SJCRH30 (cell line): ENCODE measurements around the gene PCGF5. TPM values are rescaled to one million over a fixed set of nuclear protein-coding genes. Genes with fewer than 3 reads are reported as not detected.

Experiments used
- DNase-seq, 2 experiments: peaks; one replicate each; pipeline ENCODE4 v3.0.0-alpha.2; 2015 to 2020
- H3K27ac ChIP-seq: fragments of 250-450 bp; sonication (Bioruptor Pico); 2 replicates; pipeline ENCODE4 v1.5.1; 2020; ENCODE audit warnings: mild to moderate bottlenecking, moderate library complexity
- H3K27me3 ChIP-seq: fragments of 250-450 bp; sonication (Bioruptor Pico); 2 replicates; pipeline ENCODE4 v1.5.1; 2020; ENCODE audit warnings: mild to moderate bottlenecking, moderate library complexity
- H3K36me3 ChIP-seq: fragments of 250-450 bp; sonication (Bioruptor Pico); 2 replicates; pipeline ENCODE4 v1.5.1; 2020; ENCODE audit warnings: mild to moderate bottlenecking, moderate library complexity
- H3K4me1 ChIP-seq: fragments of 250-450 bp; sonication (Bioruptor Pico); 2 replicates; pipeline ENCODE4 v1.5.1; 2020; ENCODE audit warnings: mild to moderate bottlenecking, moderate library complexity
- H3K4me3 ChIP-seq: fragments of 250-450 bp; sonication (Bioruptor Pico); 2 replicates; pipeline ENCODE4 v1.5.1; 2020; ENCODE audit warnings: mild to moderate bottlenecking, moderate library complexity
- H3K9me3 ChIP-seq: fragments of 250-450 bp; sonication (Bioruptor Pico); replicated peaks from 2 replicates; pipeline ENCODE4 v1.5.1; 2020; ENCODE audit warnings: mild to moderate bottlenecking, moderate library complexity
- total RNA-seq: library from RNA; depleted of rRNA; stranded (reverse); fragments of >200 nt; shearing (Covaris generic); gene quantifications from 2 replicates; pipeline ENCODE4 v1.2.3, GENCODE V29; 2014

Gene PCGF5
- total RNA-seq, 1 experiment from 2014 or later: 11.3 TPM

- no peaks in the 10 kb centered on the region for H3K27me3 ChIP-seq
- H3K4me1 ChIP-seq: no peaks in the 10 kb centered on the region
- no peak for DNase-seq
- H3K4me3 ChIP-seq: no peak overlapping the region
- no peaks in the 10 kb centered on the region for H3K36me3 ChIP-seq
- no peaks in the 10 kb centered on the region for H3K9me3 ChIP-seq
- H3K27ac ChIP-seq: no peak overlapping the region
Measured at GRCh38 chr10:91200314-91201212, 19.9 kb upstream of the PCGF5 start.

GRCh38 chr10:91201213-91201996 lies 19.1 kb upstream of the PCGF5 start:
- Histone ChIP-seq H3K27ac (no peak overlapping the region), H3K27me3 (no peaks in the 10 kb centered on the region), H3K9me3 (no peaks in the 10 kb centered on the region), H3K36me3 (no peaks in the 10 kb centered on the region), H3K4me1 (no peaks in the 10 kb centered on the region), H3K4me3 (no peak overlapping the region)
- no peak for DNase-seq

- Histone ChIP-seq H3K9me3 (no peaks in the 10 kb centered on the region), H3K4me1 (no peaks in the 10 kb centered on the region), H3K4me3 (no peak overlapping the region), H3K27ac (no peak overlapping the region), H3K27me3 (no peaks in the 10 kb centered on the region), H3K36me3 (no peaks in the 10 kb centered on the region)
- no peak for DNase-seq
Measured at GRCh38 chr10:91206427-91206826, 14.0 kb upstream of the PCGF5 start.

DNA sequence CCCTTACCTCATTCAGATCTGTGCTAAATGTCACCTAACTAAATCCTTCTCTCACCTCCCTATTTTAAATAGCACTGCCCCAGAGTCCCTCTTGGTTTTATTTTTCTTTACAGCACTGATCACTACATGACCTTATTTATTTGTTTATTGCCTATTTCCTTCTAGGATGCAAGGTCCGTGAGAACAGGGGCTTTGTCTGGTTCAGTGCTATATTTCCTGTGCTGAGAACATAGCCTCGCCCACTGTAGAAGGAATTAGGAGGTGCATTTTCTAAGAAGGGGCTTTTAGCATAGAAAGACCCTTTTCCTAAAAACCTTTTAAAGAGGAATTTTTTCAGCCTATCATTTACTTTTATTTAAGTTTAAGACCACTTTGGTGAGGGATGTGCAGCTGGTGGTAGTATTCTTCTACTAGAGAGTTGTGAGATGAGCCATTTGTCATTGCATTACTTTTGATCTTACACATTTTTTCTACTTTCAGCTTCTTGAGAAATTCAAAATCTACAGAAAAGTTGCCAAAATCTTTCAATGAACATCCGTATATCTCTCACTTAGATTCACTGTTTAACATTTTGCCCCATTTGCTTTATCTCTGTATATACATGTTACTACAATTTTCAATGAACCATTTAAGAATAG lies 13.5 kb upstream of the PCGF5 start:
- Histone ChIP-seq H3K27ac (no peak overlapping the region), H3K4me3 (no peak overlapping the region), H3K4me1 (no peaks in the 10 kb centered on the region), H3K27me3 (no peaks in the 10 kb centered on the region), H3K9me3 (no peaks in the 10 kb centered on the region), H3K36me3 (no peaks in the 10 kb centered on the region)
- DNase-seq: no peak

GRCh38 chr10:91208642-91209041 lies 11.8 kb upstream of the PCGF5 start:
- H3K36me3 ChIP-seq: no peaks in the 10 kb centered on the region
- no peaks in the 10 kb centered on the region for H3K27me3 ChIP-seq
- no peak overlapping the region for H3K4me3 ChIP-seq
- H3K9me3 ChIP-seq: no peaks in the 10 kb centered on the region
- no peaks in the 10 kb centered on the region for H3K4me1 ChIP-seq
- DNase-seq: no peak
- no peak overlapping the region for H3K27ac ChIP-seq

GRCh38 chr10:91210014-91210413 lies 10.4 kb upstream of the PCGF5 start:
- no peak for DNase-seq
- Histone ChIP-seq H3K27ac (no peak overlapping the region), H3K4me1 (no peaks in the 10 kb centered on the region), H3K4me3 (no peak overlapping the region), H3K9me3 (no peaks in the 10 kb centered on the region), H3K36me3 (no peaks in the 10 kb centered on the region), H3K27me3 (no peaks in the 10 kb centered on the region)

DNA sequence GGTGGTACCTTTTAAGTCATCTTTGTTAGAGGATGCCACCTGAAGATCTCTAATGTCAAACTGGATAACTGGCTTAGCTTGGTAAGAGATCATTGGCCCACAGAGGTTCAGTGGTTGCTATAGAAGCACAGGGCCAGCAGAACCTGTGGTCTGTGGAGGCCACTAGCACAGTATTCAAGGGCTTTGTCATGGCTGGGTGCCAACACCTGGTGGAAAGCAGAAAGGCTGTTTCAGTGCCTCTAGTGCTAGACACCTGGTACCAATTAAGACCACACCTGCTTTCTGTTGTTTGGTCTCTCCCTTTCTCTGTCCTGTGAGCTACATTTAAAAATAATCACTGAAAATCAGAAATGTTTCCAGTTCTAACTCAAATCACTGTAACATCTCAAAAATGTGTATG lies 10.0 kb upstream of the PCGF5 start:
- H3K36me3 ChIP-seq: no peaks in the 10 kb centered on the region
- H3K4me1 ChIP-seq: no peaks in the 10 kb centered on the region
- no peaks in the 10 kb centered on the region for H3K27me3 ChIP-seq
- H3K27ac ChIP-seq: no peak overlapping the region
- DNase-seq: peak in 1 of 2 experiments; percentile 17
- H3K4me3 ChIP-seq: no peak overlapping the region
- no peaks in the 10 kb centered on the region for H3K9me3 ChIP-seq

DNA sequence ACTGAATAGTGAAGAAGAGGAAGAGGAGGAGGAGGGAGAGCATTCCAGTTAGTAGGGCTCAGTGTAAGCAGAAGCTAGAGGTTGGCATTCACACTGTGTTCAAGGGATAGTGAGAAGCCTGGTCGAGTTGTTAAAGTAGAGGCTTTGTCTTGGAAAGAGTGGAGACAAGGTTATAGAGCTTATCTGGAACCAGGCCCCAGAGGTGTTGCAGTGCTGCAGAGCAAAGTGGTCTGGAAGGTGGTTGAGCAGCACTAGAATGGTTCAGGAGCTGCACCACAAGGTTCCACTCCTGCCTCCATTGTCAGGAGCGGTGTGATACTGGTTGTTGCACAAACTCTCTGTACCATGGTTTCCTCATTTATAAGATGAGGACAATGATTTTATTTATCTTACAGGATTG lies 8.8 kb upstream of the PCGF5 start:
- Histone ChIP-seq H3K4me3 (no peak overlapping the region), H3K27me3 (no peaks in the 10 kb centered on the region), H3K27ac (no peak overlapping the region), H3K9me3 (no peaks in the 10 kb centered on the region), H3K36me3 (no peaks in the 10 kb centered on the region), H3K4me1 (no peaks in the 10 kb centered on the region)
- DNase-seq: no peak

DNA sequence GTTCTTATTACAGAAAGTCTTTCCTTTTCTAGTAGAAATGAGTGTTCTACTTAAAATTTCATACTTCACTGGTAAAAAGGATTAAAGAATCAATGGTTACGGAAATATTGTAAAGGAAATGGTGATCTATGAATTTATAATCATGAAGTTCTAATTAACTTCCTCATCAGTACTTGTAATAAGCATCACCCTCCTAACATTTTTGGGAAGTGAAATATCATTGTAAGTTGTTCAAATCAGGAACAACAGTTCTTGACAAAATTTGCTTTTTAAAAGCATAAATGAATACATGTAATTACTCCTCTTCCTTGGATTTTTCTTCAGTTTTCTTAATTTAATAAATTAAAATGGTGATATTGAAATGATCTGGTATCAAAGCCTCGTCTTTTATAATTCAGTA lies 5.6 kb upstream of the PCGF5 start:
- no peak overlapping the region for H3K4me3 ChIP-seq
- no peaks in the 10 kb centered on the region for H3K36me3 ChIP-seq
- no peaks in the 10 kb centered on the region for H3K4me1 ChIP-seq
- no peak for DNase-seq
- H3K27me3 ChIP-seq: no peaks in the 10 kb centered on the region
- no peak overlapping the region for H3K27ac ChIP-seq
- H3K9me3 ChIP-seq: no peaks in the 10 kb centered on the region

GRCh38 chr10:91215384-91215783 lies 5.1 kb upstream of the PCGF5 start:
- no peak overlapping the region for H3K27ac ChIP-seq
- no peaks in the 10 kb centered on the region for H3K27me3 ChIP-seq
- DNase-seq: no peak
- H3K4me3 ChIP-seq: no peak overlapping the region
- H3K36me3 ChIP-seq: no peaks in the 10 kb centered on the region
- no peaks in the 10 kb centered on the region for H3K4me1 ChIP-seq
- no peaks in the 10 kb centered on the region for H3K9me3 ChIP-seq

DNA sequence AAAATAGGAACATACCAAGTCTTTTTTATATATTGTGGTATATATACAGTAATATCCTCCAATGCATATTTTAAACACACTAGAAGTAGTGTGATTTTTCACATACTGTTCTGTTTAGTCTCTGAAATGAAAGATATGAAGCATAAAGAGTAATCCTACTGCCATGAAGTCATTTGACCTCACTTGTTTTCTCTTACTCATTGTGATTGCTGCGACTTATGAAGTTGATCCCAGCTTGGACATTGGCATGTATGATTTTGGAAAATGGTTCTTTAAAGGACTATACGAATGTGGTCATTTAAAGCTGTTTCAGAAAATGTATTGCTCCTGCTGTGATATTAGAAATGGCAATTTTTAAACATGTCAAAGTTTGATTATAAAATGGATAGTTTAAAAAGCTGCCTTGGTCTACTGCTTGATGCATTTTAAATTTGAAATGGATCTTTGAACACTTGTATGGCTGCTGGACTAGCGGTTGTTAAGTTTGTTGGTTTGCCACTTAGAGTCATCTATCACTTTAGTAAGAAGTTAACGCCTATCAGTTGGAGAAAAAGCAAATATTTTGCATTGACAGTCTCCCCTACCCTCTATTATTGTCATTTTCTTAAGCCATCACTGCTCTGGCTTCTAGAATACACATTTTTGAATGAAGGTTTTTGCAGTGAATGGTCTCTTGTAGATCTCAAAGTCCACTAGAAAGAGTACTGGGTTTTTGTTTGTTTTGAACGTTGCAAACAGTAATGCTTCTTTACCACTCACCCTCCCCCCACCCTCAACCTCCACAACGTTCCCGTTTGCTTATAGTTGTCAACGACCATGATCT lies 881 bp upstream of the PCGF5 start:
- DNase-seq: no peak
- Histone ChIP-seq H3K9me3 (no peaks in the 10 kb centered on the region), H3K27ac (no peak overlapping the region), H3K4me3 (no peak overlapping the region), H3K36me3 (no peaks in the 10 kb centered on the region), H3K27me3 (no peaks in the 10 kb centered on the region), H3K4me1 (no peaks in the 10 kb centered on the region)

- Histone ChIP-seq H3K4me3 (peak overlapping the region; percentile 76), H3K4me1 (no peaks in the 10 kb centered on the region), H3K27me3 (no peaks in the 10 kb centered on the region), H3K27ac (no peak overlapping the region), H3K9me3 (no peaks in the 10 kb centered on the region), H3K36me3 (no peaks in the 10 kb centered on the region)
- DNase-seq: peak; percentile 3 to 13
Measured at GRCh38 chr10:91220954-91221675, 652 bp downstream of the PCGF5 start.

- Histone ChIP-seq H3K27ac (no peak overlapping the region), H3K36me3 (no peaks in the 10 kb centered on the region), H3K9me3 (no peaks in the 10 kb centered on the region), H3K4me3 (no peak overlapping the region), H3K4me1 (no peaks in the 10 kb centered on the region), H3K27me3 (no peaks in the 10 kb centered on the region)
- DNase-seq: no peak
Measured at GRCh38 chr10:91226093-91226492, 5.6 kb downstream of the PCGF5 start.

DNA sequence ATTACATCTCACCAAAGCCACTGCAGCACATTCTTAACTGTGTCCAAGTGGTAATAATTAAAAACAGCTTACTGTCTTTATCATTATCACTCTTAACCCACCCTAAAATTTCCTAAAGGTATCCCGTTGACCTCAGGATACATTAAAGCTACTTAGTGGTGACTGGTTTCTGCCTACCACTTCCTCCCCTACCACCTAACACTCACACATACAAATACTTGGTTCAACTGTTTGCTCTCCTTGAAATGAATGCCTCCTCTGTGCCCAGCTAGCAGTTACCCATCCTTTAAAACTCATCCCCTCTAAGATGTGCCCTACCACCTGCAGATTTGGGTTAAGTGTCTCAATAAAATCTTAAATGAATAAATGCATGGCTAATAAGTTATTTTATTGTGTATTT lies 7.1 kb downstream of the PCGF5 start:
- Histone ChIP-seq H3K4me1 (no peaks in the 10 kb centered on the region), H3K4me3 (no peak overlapping the region), H3K9me3 (no peaks in the 10 kb centered on the region), H3K27ac (no peak overlapping the region), H3K36me3 (no peaks in the 10 kb centered on the region), H3K27me3 (no peaks in the 10 kb centered on the region)
- DNase-seq: no peak
